Activated CD8-positive, alpha-beta memory T cell treated with anti-CD3 and anti-CD28 coated beads for 4 hours (primary cell): ENCODE data around the gene TULP1.
"Not testable (repeated sequence)": the region's sequence is repeated elsewhere in the genome, so short reads cannot be mapped to it uniquely, and the experiment has no call there.

ENCODE experiments used
- DNase-seq, 2 donors: peaks; one replicate each; pipeline ENCODE4 v3.0.0-alpha.2; 2020; ENCODE audit warnings: low read depth in 2 of 2

The TULP1 gene

DNA sequence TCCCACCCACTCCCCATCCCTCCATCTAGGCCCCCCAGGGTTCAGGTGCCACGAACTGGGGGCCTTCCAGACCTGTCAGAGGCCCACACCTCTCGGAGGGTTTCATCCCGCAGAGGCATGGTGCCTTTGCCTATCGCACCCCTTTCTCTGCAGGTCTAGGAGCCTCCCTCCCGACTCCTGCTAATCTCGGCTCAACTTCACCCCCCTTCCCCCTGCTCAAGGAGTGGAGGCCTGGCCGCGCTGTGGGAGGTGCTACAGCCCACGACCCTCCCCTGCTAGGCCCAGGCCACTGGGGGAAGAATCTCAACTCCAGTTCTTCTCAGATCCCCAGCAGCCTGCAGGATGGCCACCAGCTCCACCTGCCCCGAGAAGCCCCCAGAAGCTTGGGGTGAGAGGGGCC, at the start of gene TULP1:
Gene TULP1, minus strand, starts transcription at position 157 of the 400 bp plus-strand sequence. Its CDS starts 38 bp downstream, at position 119.
- no peak for DNase-seq

DNA sequence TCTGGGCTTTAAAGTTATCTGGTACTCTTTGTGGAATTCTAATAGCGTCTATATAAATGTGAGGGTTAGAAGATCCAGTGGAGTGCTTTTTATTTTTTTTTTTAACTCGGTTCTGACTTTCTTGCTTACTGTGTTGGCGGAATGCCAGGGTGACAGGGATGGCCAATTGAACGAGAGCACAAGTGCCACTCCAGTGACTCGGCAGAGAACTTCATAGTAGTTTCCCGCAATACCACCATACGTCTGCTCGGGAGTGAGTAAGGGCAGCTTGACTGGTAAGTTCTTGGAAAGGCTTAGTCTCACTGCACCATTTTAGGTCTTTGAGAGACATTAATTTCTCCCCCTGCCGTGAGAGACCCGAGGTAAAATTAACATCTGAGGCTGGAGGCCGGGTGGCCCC, 49.4 kb upstream of the TULP1 start:
- DNase-seq: no peak

DNA sequence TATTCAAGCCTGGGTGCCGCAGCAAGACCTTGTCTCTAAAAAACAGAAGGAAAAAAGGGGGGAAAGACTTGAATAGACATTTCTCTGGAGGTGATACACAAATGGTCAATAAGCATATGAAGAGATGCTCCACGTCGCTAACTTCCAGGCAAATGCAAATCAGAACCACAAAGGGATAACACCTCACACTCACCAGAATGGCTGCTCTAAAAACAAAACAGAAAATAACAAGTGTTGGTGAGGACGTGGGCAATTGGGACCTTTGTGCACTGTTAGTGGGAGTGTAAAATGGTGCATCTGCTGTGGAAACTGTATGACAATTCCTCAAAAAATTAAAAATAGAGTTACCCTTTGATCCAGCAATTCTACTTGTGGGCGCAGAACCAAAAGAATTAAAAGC, 48.4 kb upstream of the TULP1 start:
- DNase-seq: no peak

DNA sequence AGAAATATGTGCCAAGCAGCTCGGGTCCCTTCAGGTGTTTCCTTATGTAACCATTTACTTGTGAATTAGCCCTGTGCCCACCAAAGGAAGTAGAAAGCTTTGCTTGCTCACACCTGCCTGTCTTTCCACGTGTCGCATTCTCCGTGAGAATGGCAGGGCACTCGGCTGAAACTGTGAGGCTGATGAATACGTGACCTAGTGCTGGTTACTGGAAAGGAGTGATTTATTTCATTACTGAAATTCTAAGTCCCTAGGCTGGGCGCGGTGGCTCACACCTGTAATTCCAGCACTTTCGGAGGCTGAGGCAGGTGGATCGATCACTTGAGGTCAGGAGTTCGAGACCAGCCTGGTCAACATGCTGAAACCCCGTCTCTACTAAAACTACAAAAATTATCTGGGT, 45.9 kb upstream of the TULP1 start:
- DNase-seq: no peak

DNA sequence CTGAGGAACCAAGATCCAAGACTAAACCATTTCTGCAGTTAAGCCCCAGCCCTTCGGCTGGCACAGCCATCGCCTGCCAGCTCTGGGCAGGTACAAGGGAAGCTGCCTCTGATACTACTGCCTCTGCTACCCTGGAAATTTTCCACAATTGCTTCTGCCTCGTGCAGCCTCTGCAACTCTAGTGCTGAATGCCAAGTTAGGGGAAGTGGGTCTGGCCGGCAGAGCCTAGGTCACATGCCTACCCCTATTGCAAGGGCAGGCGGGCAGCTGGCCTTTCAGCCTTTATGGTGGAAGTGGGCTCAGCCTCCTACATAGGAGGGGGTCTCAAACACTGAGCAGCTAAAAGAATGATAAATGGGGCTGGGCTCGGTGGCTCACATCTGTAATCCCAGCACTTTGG, 44.5 kb upstream of the TULP1 start:
- DNase-seq: no peak

DNA sequence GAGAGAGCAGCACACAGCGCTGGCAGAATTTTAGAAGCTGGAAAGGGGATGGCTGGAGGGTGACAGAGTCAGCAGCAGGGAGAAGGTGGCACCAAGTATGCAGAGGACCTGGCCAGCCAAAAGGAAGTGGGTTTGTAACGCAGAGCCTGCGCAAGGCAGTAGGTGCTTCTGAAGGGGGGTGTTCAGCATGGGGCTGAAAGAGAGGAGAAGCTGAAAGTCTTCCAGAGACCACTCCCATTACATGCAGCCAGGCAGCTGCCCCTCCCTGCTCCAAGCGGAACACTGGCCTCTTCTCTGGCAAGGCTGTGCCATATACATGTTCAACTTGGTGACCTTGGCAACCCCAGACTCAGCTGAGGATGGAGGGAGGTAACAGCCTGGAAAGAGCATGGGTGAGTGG, 42.1 kb upstream of the TULP1 start:
- DNase-seq: no peak

DNA sequence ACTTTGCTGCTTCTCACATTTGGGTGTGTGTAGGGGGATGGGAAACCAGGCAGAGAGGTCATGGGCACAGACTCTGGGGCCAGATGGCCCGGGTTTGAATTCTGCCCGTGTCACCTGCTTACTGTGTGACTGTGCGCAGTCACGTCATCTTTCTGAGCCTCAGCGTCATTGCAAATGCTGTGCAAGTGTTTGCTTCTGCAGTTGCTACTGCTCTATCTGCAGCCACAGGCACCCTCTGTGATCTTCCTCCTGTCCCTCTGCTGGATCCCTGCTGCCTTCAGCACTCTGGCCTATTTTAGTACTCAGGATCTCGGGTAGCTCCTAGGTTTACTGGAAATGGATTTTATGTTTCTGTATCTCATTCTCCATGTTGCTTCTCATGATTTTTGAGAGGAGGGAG, 40.6 kb upstream of the TULP1 start:
- no peak for DNase-seq

DNA sequence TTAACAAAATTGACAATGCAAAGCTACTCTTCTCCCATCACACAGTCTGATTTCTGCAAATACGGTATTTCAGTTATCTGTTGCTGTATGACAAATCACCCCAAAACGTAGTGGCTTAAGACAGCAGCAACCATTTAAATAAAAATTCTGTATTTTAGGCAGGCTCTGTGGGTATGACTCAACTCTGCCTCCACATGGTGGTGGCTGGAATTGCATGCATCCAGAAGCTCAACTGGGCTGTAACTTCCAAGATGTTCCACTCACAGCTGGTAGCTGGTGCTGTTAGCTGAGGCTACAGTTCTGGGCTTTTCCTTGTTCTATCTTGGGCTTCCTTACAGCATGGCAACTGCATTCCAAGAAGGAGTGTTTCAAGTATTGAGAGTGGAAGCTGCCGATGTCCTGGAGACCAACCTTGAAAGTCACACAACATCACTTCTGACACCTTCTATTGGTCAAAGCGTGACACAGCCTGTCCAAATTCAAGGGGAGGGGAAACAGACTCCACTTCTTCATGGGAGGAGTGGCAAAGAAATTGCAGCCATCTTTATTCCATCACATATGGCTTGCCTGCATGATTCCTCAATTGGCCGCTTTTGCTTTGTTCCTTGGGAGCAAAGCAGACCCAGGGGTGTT, 39.7 kb upstream of the TULP1 start:
- peak; percentile 24 to 35 for DNase-seq

DNA sequence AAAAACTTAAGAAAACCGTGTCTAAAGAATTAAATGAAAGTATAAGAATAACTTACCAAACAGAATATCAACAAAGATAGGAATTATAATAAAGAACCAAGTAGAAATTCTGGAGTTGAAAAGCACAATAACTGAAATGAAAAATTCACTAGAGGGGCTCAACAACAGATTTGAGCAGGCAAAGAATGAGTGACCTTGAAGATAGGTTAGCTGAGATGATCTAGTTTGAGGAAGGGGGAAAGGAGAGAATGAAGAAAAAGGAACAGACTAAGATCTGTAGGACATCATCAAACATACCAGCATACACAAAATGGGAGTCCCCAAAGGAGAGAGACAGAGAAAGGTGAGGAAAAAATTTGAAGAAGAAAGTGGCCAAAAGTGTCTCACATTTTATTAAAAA, 37.7 kb upstream of the TULP1 start:
- no peak for DNase-seq

DNA sequence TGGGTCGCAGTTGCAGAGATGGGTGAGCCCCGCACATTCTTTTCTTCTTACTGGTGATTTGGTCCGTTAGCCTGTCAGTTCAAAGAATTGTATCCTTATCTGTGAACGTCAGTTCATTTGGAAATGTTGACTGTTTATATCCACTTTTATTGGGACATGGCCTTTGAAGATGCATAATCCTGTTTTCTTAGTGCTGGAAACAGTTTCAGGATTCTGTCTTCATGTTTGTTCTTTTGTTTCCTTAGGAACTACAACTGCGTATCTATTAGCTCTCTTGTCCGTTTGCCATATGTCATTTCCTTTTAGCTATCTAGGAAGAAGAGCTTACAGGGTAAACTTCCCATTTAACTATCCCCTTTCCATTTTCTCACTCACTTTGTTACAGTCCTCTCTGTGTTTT, 35.0 kb upstream of the TULP1 start:
- no peak for DNase-seq

DNA sequence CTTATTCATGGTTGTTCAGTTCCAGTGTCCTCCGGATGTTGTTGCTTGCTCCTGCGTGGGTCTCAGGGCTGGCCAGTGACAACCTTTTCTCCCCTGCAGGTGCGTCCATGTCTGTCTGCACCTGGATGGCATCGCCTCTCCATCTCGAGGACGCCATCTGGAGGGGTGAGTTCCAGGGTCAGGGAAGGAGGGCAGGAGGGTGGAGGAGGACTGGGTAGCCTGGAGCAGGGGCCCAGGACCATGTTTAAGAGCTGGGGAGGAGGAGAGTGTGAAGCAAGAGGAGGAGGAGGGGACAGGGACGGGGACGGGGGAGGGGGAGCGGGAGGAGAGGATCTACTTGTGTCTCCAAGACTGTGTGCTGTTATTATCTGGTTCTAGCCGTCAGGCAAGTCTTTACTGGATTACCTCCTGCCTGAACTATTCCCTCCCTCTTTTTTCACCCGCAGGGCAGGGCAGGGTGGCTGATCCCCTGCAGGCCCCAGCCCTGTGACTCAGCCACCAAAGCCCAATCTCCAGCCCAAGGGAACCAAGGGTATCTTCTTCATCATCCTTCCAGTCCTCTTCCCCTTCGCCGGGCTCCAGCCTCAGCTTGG, 32.2 kb upstream of the TULP1 start:
- no peak for DNase-seq

DNA sequence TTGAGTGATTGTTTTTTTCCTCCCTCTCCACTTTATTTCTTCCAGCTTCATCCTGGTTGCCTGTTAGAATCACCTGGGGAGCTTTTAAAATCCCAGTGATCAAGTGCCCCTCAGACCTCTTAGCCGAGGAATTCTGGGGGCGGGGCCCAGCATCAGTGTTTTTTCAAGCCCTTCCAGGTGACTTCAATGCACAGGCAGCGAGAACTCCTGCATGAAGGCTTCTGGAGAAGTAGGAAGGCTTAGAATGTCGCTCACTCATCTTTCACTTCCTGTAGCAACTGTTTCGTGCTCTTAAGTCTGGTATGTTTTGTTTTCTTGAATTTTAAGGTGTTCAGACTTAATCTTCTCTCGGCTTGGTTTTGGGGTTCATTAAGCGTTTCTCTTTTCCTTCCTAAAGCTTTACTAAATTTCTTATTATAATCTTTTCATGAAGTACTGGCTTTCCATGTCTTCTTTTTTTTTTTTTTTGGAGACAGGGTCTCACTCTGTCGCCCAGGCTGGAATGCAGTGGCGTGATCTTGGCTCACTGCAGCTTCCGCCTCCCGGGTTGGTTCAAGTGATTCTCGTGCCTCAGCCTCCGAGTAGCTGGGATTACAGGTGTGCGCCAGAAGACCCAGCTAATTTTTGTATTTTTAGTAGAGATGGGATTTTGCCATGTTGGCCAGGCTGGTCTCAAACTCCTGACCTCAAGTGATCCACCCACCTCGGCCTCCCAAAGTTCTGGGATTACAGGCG, 30.9 kb upstream of the TULP1 start:
- DNase-seq: no peak

DNA sequence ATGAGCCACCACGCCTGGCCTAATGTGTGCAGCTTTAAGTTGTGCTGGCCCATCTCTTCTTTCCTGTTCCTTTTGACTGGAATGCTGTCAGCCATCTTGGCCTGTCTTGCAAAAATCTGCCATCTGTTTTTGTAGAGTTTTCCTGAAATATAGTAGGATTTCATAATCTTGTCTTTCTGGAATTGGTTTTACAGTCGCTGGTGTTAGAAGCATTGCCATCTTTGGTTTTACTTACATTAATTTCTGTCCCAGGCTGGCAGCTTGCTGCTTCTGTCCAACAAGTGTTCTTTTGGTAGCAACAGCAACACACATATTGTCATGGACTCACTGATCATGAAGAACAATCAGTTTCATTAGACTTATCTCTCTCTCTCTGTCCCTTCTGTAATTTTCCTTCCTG, 29.1 kb upstream of the TULP1 start:
- DNase-seq: no peak

DNA sequence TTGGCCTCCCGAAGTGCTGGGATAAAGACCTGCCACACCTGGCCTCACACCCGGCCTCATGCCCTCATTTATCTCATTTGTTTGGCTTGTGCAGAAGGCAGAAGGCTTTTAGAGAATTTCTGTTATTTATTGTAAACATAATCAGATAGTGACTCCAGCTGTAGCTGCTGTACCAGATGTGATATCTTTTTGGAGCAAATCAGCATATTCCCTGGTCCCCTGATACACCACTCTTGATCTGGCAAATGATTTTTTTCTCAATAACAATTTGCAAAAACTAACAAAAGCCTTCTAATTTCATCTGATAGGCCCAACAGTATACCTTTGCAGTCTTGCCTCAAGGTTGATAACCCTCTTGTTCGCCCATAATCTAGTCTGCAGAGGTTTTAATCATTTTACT, 26.5 kb upstream of the TULP1 start:
- no peak for DNase-seq

DNA sequence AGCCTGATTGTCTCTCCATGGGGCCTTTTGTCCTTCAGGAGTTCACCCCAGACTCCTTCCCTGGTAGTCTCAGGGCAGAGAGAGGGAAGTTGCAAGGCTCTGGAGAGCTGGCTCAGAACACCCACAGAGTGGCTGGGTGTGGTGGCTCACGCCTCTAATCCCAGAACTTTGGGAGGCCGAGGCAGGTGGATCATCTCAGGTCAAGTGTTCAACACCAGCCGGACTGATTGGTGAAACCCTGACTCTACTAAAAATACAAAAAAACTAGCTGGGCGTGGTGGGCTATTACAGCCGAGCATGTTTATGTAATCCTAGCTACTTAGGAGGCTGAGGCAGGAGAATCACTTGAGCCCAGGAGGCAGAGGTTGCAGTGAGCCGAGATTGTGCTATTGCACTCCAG, 23.2 kb upstream of the TULP1 start:
- DNase-seq: not testable (repeated sequence)

DNA sequence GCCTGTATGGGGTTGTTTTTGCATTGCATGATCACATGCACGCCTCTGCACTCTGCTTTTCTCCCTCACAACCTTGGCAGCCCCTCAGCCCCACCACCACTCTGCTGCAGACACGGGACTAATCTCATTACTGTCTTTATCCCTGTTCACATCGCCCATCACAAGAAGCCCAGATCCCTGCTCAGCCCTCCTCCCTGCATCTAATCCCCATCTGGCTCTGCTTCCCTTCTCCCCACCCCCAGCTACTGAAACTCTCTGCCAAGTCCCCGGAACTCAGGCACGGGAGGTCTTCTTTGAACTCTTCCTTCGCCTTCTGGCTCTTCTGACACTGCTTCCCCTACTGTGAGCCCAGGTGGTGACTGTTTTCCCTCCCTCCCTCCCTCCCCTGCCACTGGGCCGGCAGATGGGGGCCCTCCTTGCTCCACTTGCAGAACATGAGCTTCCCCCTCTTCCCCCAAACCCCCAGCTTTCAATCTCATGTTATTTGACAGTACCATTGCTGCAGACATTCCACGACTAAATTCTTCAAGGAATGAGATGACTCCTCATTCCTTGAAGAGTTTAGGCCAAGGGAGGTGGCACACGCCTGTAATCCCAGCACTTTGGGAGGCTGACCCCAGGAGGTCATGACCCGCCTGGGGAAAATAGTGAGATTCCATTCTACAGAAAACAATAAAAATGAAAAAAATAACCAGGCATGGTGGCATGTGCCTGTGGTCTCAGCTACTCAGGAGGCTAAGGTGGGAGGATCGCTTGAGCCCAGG, 21.9 kb upstream of the TULP1 start:
- DNase-seq: no peak

DNA sequence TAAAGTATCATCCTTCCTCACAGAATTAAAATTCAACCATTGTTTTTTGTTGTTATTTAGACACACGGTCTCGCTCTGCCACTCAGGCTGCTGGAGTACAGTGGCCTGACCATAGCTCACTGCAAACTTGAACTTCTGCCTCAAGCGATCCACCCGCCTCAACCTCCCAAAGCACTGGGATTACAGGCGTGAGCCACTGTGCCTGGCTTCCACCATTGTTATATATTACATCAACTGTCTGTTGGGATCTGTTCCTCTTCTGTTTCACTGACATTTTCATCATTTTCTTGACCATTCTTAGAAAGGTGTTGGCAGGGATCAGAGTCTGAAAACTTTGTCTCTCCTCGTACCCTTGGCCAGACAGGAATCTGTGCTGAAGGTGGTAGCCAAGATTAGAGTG, 21.3 kb upstream of the TULP1 start:
- DNase-seq: no peak

DNA sequence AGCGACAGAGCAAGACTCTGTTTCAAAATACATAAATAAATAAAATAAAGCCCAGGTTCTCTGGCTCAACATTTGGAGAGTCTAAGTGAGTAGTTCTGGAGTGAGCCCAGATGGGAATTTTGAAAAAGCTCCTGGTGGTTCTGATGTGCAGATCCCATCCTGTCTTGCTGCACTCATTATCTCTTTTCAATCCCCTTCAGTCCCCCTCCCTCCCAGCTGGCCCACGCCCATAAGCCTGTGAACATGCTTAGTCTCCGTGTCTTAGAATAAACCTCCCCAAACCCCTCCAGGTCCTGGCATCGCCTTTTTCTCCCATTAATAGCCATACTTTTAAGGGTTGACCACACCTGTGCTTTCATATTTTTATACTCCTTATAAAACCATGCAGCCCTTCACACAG, 19.4 kb upstream of the TULP1 start:
- no peak for DNase-seq

DNA sequence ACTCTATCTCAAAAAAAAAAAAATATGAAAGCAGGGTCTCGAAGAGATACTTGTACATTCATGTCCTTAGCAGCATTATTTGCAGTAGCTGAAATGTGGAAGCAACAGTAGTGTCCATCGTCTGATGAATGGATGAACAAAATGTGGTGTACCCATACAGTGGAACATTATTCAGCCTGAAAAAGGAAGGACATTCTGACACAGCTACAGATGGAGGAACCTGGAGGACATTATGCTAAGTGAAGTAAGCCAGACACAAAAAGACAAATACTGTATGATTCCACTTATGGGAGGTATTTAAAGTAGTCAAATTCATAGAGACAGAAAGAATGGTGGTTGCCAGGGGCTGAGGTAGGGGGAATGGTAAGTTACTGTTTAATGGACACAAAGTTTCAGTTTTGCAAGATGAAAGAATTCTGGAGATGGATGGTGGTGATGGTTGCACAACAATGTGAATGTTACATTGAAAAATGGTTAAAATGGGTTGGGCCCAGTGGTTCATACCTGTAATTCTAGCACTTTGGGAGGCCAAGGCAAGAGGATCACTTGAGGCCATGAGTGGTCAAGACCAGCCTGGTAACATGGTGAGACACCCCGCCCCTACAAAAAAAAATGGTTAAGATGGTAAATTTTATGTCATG, 11.8 kb upstream of the TULP1 start:
- no peak for DNase-seq

DNA sequence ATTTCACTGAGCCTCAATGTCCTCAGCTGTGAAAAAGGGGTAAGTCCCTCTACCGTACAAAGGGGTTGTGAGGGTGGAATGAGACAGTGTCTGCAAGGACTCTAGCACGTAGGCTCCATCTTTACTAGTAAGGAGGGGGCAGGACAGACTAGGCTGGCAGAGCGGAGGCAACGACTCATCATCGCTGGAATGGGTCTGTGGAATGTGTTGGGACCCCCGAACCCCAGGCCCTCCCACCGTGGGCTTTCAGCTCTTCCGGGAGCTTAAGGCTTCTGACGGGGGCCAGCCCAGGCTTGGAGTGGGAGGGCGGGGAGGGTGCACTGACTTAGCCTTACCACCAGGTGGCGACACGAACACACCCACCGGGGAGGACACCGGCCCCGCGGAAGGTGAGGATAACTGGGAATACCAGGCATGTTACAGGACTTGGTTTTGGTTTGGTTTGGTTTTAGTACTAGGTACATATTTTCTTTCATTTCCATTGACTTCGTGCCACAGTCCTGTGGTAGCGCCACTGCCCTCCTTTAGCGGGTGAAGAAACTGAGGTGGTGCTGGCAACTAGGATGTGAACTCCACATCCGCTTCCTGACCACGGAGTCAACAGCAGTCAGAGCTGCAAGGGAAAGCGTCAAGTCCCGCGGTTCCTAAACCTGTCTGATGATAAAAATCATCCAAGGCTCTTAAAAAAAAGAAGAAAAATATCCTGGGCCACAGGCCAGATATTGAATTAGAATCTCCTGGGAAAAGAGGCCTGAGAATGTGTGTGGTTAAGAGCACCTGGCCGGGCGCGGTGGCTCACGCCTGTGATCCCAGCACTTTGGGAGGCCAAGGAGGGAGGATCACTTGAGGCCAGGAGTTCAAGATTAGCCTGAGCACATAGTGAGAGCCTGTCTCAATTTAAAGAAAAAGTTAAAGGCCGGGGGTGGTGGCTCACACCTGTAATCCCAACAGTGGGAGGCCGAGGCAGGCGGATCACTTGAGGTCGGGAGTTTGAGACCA, 10.3 kb upstream of the TULP1 start:
- DNase-seq: peak; percentile 40 to 48

DNA sequence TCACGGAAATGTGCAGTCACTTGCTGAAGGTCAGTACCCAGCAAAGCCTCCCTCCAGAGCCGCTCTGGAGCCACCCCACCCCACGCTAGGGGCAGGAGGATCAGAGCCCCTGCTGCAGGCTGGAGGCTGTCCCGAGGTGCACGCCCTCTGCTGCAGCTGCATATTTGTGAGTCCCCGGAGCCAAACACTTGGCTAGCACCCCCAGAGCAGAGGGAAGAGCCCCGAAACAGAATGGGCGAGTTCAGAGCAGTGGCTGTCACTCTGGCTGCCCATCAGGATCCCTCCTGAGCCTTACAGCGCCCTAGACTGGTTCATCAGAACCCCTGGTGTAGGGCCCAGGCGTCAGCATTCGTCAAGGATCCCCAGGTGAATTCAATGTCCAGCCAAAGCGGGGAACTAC, 9.5 kb upstream of the TULP1 start:
- DNase-seq: no peak
